CD14-positive monocyte (primary cell): ENCODE data around the gene CTU2. TPM values are rescaled to one million over a fixed set of nuclear protein-coding genes. Genes with fewer than 3 reads are reported as not detected.

ENCODE experiments used
- DNase-seq, 3 donors: peaks; one replicate each; pipeline ENCODE4 v3.0.0-alpha.2; 2011 to 2022
- H2AFZ ChIP-seq: 2 replicates; pipeline ENCODE4 v1.6.0; 2012; ENCODE audit warnings: mild to moderate bottlenecking, low read depth, low read length, inconsistent platforms; ENCODE audit not compliant: insufficient read depth, poor library complexity, severe bottlenecking
- H3K27ac ChIP-seq, 2 donors: 1 replicate in 1 of 2; 2 replicates in 1 of 2; pipeline ENCODE4 v1.5.1; 2012 to 2013; ENCODE audit warnings: low read length in 2 of 2, control low read depth in 1 of 2, inconsistent platforms in 1 of 2, low read depth in 1 of 2, mild to moderate bottlenecking in 1 of 2
- H3K27me3 ChIP-seq, 2 donors: one replicate each; pipeline versions ENCODE4 v1.6.0 to v1.6.1; 2011 to 2013; ENCODE audit warnings: low read length in 2 of 2; ENCODE audit not compliant: control insufficient read depth in 2 of 2, insufficient read depth in 2 of 2
- H3K36me3 ChIP-seq, 2 donors: replicated peaks in 1 of 2; 1 replicate in 1 of 2; 2 replicates in 1 of 2; pipeline versions ENCODE4 v1.5.1 to v1.6.1; 2012 to 2013; ENCODE audit warnings: low read length in 2 of 2, control low read depth in 1 of 2, inconsistent platforms in 1 of 2, mild to moderate bottlenecking in 1 of 2; ENCODE audit not compliant: insufficient read depth in 2 of 2, control insufficient read depth in 1 of 2
- H3K4me1 ChIP-seq, 2 donors: 1 replicate in 1 of 2; 2 replicates in 1 of 2; pipeline versions ENCODE4 v1.5.1 to v1.6.1; 2012 to 2013; ENCODE audit warnings: low read length in 2 of 2, control low read depth in 1 of 2, inconsistent platforms in 1 of 2, mild to moderate bottlenecking in 1 of 2, moderate library complexity in 1 of 2; ENCODE audit not compliant: insufficient read depth in 2 of 2, control insufficient read depth in 1 of 2
- H3K4me2 ChIP-seq: replicated peaks from 2 replicates; pipeline ENCODE3; 2012; ENCODE audit warnings: low read length, moderate library complexity, mild to moderate bottlenecking; ENCODE audit not compliant: poor library complexity, severe bottlenecking; ENCODE audit errors: extremely low read depth
- H3K4me3 ChIP-seq, 3 experiments: fragments of 200-600 bp in 1 of 3; sonication (generic) in 1 of 3; replicated peaks in 1 of 3; 1 replicate in 2 of 3; 2 replicates in 1 of 3; pipeline ENCODE4 v1.5.1; 2011 to 2013; ENCODE audit warnings: low read length in 3 of 3, mild to moderate bottlenecking in 3 of 3, control low read depth in 2 of 3, low read depth in 2 of 3, inconsistent platforms in 1 of 3, moderate library complexity in 1 of 3
- H3K79me2 ChIP-seq: 2 replicates; pipeline ENCODE4 v1.6.0; 2012; ENCODE audit warnings: mild to moderate bottlenecking, control low read depth, inconsistent platforms, low read length, moderate library complexity; ENCODE audit not compliant: insufficient read depth
- H3K9ac ChIP-seq: 2 replicates; pipeline ENCODE4 v1.6.0; 2017; ENCODE audit warnings: low read length, mild to moderate bottlenecking; ENCODE audit not compliant: insufficient read depth, poor library complexity, severe bottlenecking
- H3K9me3 ChIP-seq, 2 donors: replicated peaks in 1 of 2; 1 replicate in 1 of 2; 2 replicates in 1 of 2; pipeline versions ENCODE4 v1.5.1 to v1.6.1; 2012 to 2013; ENCODE audit warnings: low read length in 2 of 2, control low read depth in 1 of 2; ENCODE audit not compliant: control insufficient read depth in 1 of 2, insufficient read depth in 1 of 2
- H4K20me1 ChIP-seq: 2 replicates; pipeline ENCODE4 v1.6.0; 2012; ENCODE audit warnings: mild to moderate bottlenecking, low read length, control low read depth, moderate library complexity; ENCODE audit not compliant: insufficient read depth
- H3K27ac Mint-ChIP-seq, 7 donors: one replicate each; pipeline ENCODE4 v1.8.0; 2020; ENCODE audit warnings: mild to moderate bottlenecking in 7 of 7, mixed read lengths in 7 of 7, moderate library complexity in 6 of 7, inconsistent platforms in 2 of 7
- H3K27me3 Mint-ChIP-seq, 3 donors: one replicate each; pipeline ENCODE4 v1.8.0; 2021 to 2022; ENCODE audit warnings: low read depth in 3 of 3, mild to moderate bottlenecking in 3 of 3, mixed read lengths in 3 of 3, moderate library complexity in 3 of 3, inconsistent platforms in 1 of 3
- H3K36me3 Mint-ChIP-seq, 2 donors: one replicate each; pipeline ENCODE4 v1.8.0; 2020; ENCODE audit warnings: mixed read lengths in 2 of 2, inconsistent platforms in 1 of 2, mild to moderate bottlenecking in 1 of 2
- H3K4me1 Mint-ChIP-seq: one replicate; pipeline ENCODE4 v1.8.0; 2020; ENCODE audit warnings: mild to moderate bottlenecking, mixed read lengths
- H3K4me3 Mint-ChIP-seq, 2 donors: one replicate each; pipeline ENCODE4 v1.8.0; 2020; ENCODE audit warnings: mild to moderate bottlenecking in 2 of 2, mixed read lengths in 2 of 2, moderate library complexity in 1 of 2
- H3K9me3 Mint-ChIP-seq, 7 donors: one replicate each; pipeline ENCODE4 v1.8.0; 2020 to 2022; ENCODE audit warnings: mixed read lengths in 7 of 7, mild to moderate bottlenecking in 6 of 7, moderate library complexity in 6 of 7, inconsistent platforms in 2 of 7
- CTCF ChIP-seq: fragments of 200-600 bp; IDR thresholded peaks from one replicate; pipeline ENCODE4 v1.8.0; 2022; ENCODE audit warnings: antibody characterized with exemption, mild to moderate bottlenecking
- WGBS: methylation state at CpG from one replicate; pipeline ENCODE4 v1.1.5; 2013; ENCODE audit warnings: missing lambda C conversion rate; ENCODE audit not compliant: insufficient coverage; 5-methylcytosine and 5-hydroxymethylcytosine counted together
- intact Hi-C, 2 donors: fragments of 100-400 bp; cut with micrococcal nuclease; formaldehyde crosslinking; loops; one replicate each; pipeline versions ENCODE4 v1.15.0 to v1.15.1; 2023
- polyA plus RNA-seq, 3 donors: library from polyadenylated mRNA; depleted of rRNA in 1 of 3; unstranded in 2 of 3; stranded (reverse) in 1 of 3; fragments of 300-500 nt in 2 of 3; fragments of >200 nt in 1 of 3; fragmentation: Illumina TruSeq in 2 of 3; gene quantifications; 1 replicate in 2 of 3; 2 replicates in 1 of 3; pipeline ENCODE4 v1.2.3, GENCODE V29; 2012 to 2021

The CTU2 gene
- polyA plus RNA-seq, 3 donors = 5.9 to 10.3 (median 7.5) TPM

- Histone ChIP-seq H3K4me1 (peaks cover 63 to 69% of the 10 kb centered on the region in 2 donors), H3K4me3 (peak overlapping the region; percentile 71 to 94 (median 89)), H3K27ac (peak overlapping the region; percentile 41 to 77), H3K27me3 (no peaks in the 10 kb centered on the region), H3K36me3 (peaks cover 0 to 2% of the 10 kb centered on the region in 2 donors), H3K4me2 (peak overlapping the region; percentile 91), H3K9ac (peak overlapping the region; percentile 78), H3K79me2 (peaks cover 22% of the 10 kb centered on the region), H3K9me3 (no peaks in the 10 kb centered on the region), H2AFZ (peak overlapping the region; percentile 76), H4K20me1 (peaks cover 4% of the 10 kb centered on the region)
- peaks cover 13 to 19% (median 15%) of the 10 kb centered on the region in 3 donors for H3K27me3 Mint-ChIP-seq
- intact Hi-C loops = loop anchor here (2.0 to 10.0 kb wide), 5 partner anchors 15 to 91 kb away; partner anchors contain the start of genes CYBA (in 2 of the 2) and IL17C (in 1 of the 2)
- peaks cover 9 to 11% of the 10 kb centered on the region in 2 donors for H3K36me3 Mint-ChIP-seq
- no peaks in the 10 kb centered on the region for H3K9me3 Mint-ChIP-seq
- DNase-seq = no peak
- H3K4me3 Mint-ChIP-seq = peak overlapping the region; percentile 80 to 86
- peaks cover 59% of the 10 kb centered on the region for H3K4me1 Mint-ChIP-seq
- H3K27ac Mint-ChIP-seq = peak overlapping the region in 5 of 7 donors; percentile 42 to 83 (median 58)
- under 1% methylated on average over 23 of the region's 25 CpGs for WGBS
- TF ChIP-seq CTCF = no peak
Measured at GRCh38 chr16:88686062-88686438, 20.3 kb upstream of the CTU2 start.

DNA sequence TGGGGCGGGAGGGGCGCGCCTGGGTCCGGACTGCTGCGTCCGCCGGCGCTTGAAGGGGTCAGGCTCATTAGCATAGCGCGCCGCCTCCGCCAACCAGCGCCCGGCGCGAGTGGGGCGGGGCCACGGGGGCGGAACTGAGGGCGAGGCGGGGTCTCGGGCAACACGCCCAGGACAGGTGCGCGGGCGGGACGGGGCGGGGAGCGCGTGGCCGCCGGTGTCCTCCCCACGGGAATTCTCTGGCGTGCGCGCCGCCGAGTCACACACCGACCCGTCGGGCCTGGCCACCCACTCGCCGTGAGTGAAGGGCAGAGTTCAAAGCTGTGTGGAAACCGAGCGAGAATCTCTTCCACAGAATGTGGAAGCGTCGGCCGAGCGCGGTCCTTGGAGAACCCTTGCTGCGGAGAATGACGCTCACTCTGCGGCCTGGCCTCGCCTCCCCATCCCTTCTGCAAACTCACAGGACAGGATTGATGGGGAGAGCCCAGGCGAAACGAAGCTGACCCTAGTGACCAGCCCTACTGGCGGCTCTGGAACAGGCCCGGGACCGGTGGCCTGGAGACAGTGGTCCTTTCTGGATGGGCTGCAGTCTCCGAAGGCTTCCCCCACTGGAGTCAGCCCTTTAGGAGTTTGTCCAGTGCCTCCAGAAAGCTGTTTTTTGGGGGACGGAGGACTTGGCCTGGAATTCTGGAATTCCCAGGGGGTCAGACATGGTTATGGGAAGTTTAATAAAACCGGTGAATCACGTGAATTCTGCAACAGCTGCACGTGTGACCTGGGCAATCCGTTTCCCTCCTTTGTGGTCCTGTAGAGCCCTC, 19.7 kb upstream of the CTU2 start, which contains the start of gene SNAI3:
TSS of gene SNAI3 (minus strand) at position 69 of the 815 bp plus-strand sequence. CDS start 101 bp downstream, outside the sequence.
- H3K4me1 Mint-ChIP-seq = peaks cover 59% of the 10 kb centered on the region
- TF ChIP-seq CTCF = no peak

More for the DNA sequence above, 19.7 kb upstream of the CTU2 start, which contains the start of gene SNAI3:
- Mint-ChIP-seq H3K36me3 (peaks cover 8 to 9% of the 10 kb centered on the region in 2 donors), H3K9me3 (no peaks in the 10 kb centered on the region), H3K27ac (peak within 1 kb of the TSS; percentile 54 to 83 (median 58)), H3K4me3 (peak within 1 kb of the TSS; percentile 80 to 86), H3K27me3 (peaks cover 13 to 19% (median 15%) of the 10 kb centered on the region in 3 donors)
- Histone ChIP-seq H3K36me3 (no peaks in the 10 kb centered on the region), H3K4me1 (peaks cover 63 to 69% of the 10 kb centered on the region in 2 donors), H3K4me2 (peak within 1 kb of the TSS; percentile 91), H3K9me3 (no peaks in the 10 kb centered on the region), H3K4me3 (peak within 1 kb of the TSS; percentile 71 to 94 (median 89)), H2AFZ (peak within 1 kb of the TSS; percentile 76), H3K9ac (peak within 1 kb of the TSS; percentile 78), H4K20me1 (peaks cover 4% of the 10 kb centered on the region), H3K79me2 (peaks cover 22% of the 10 kb centered on the region), H3K27ac (peak within 1 kb of the TSS; percentile 41 to 77), H3K27me3 (no peaks in the 10 kb centered on the region)
- intact Hi-C loops = loop anchor here (2.0 to 10.0 kb wide), 5 partner anchors 14 to 92 kb away; partner anchors contain the start of genes CYBA (in 2 of the 2) and IL17C (in 1 of the 2)
- WGBS = 10% methylated on average over 59 of the region's 65 CpGs
- DNase-seq = peak; percentile 69 to 78 (median 76)
